Trophoblast cell (in vitro differentiated cells and primary cell): ENCODE data around the gene ZRANB1.

Experiments used
- DNase-seq, 2 donors: peaks; one replicate each; pipeline ENCODE4 v3.0.0-alpha.2; 2016
- H2AFZ ChIP-seq: 2 replicates; pipeline ENCODE4 v1.6.1; 2013; ENCODE audit warnings: low read length, moderate library complexity, mild to moderate bottlenecking; ENCODE audit not compliant: insufficient read depth, poor library complexity
- H2AK5ac ChIP-seq: 2 replicates; pipeline ENCODE4 v1.6.1; 2013; ENCODE audit warnings: mild to moderate bottlenecking, low read length
- H2BK120ac ChIP-seq: 2 replicates; pipeline ENCODE4 v1.6.1; 2013; ENCODE audit warnings: low read length, mild to moderate bottlenecking, moderate library complexity; ENCODE audit not compliant: insufficient read depth, poor library complexity
- H2BK12ac ChIP-seq: 2 replicates; pipeline ENCODE4 v1.6.1; 2013; ENCODE audit warnings: mild to moderate bottlenecking, low read length, moderate library complexity
- H2BK5ac ChIP-seq: 2 replicates; pipeline ENCODE4 v1.6.1; 2013; ENCODE audit warnings: low read length, low read depth, moderate library complexity, mild to moderate bottlenecking; ENCODE audit not compliant: poor library complexity
- H3K14ac ChIP-seq: 2 replicates; pipeline ENCODE4 v1.6.1; 2013; ENCODE audit warnings: mild to moderate bottlenecking, low read length
- H3K18ac ChIP-seq: 2 replicates; pipeline ENCODE4 v1.6.1; 2013; ENCODE audit warnings: mild to moderate bottlenecking, low read length
- H3K23ac ChIP-seq: 2 replicates; pipeline ENCODE4 v1.6.1; 2013; ENCODE audit warnings: low read length
- H3K27ac ChIP-seq: 2 replicates; pipeline ENCODE4 v1.5.1; 2013; ENCODE audit warnings: low read depth, mild to moderate bottlenecking, inconsistent platforms, low read length, moderate library complexity
- H3K27me3 ChIP-seq: 2 replicates; pipeline ENCODE4 v1.6.1; 2013; ENCODE audit warnings: inconsistent platforms, mild to moderate bottlenecking, low read length, moderate library complexity; ENCODE audit not compliant: insufficient read depth
- H3K36me3 ChIP-seq, 2 experiments: 1 replicate in 1 of 2; 2 replicates in 1 of 2; pipeline ENCODE4 v1.6.1; 2013; ENCODE audit warnings: low read length in 2 of 2, mild to moderate bottlenecking in 2 of 2, moderate library complexity in 1 of 2; ENCODE audit not compliant: insufficient read depth in 2 of 2, control insufficient read depth in 1 of 2
- H3K4ac ChIP-seq: 2 replicates; pipeline ENCODE4 v1.6.1; 2013; ENCODE audit warnings: low read depth, mild to moderate bottlenecking, low read length, moderate library complexity
- H3K4me1 ChIP-seq, 2 experiments: 1 replicate in 1 of 2; 2 replicates in 1 of 2; pipeline ENCODE4 v1.6.1; 2013; ENCODE audit warnings: low read length in 2 of 2, mild to moderate bottlenecking in 2 of 2, moderate library complexity in 1 of 2; ENCODE audit not compliant: insufficient read depth in 2 of 2, control insufficient read depth in 1 of 2
- H3K4me2 ChIP-seq: 2 replicates; pipeline ENCODE4 v1.6.1; 2013; ENCODE audit warnings: inconsistent platforms, mild to moderate bottlenecking, low read length, moderate library complexity
- H3K4me3 ChIP-seq: 2 replicates; pipeline ENCODE4 v1.5.1; 2013; ENCODE audit warnings: mild to moderate bottlenecking, low read depth, low read length, inconsistent platforms
- H3K79me1 ChIP-seq: one replicate; pipeline ENCODE4 v1.6.1; 2013; ENCODE audit warnings: low read length
- H3K79me2 ChIP-seq: 2 replicates; pipeline ENCODE4 v1.6.1; 2013; ENCODE audit warnings: low read length, mild to moderate bottlenecking; ENCODE audit not compliant: control insufficient read depth, insufficient read depth, poor library complexity
- H3K9ac ChIP-seq: 2 replicates; pipeline ENCODE4 v1.6.1; 2013; ENCODE audit warnings: mild to moderate bottlenecking, low read length
- H3K9me3 ChIP-seq: 2 replicates; pipeline ENCODE4 v1.6.1; 2013; ENCODE audit warnings: low read depth, mild to moderate bottlenecking, control low read depth, inconsistent platforms, low read length; ENCODE audit not compliant: insufficient read depth
- H4K12ac ChIP-seq: 2 replicates; pipeline ENCODE4 v1.6.1; 2013; ENCODE audit warnings: low read depth, mild to moderate bottlenecking, low read length, moderate library complexity
- H4K8ac ChIP-seq: 2 replicates; pipeline ENCODE4 v1.6.1; 2013; ENCODE audit warnings: low read depth, mild to moderate bottlenecking, low read length, moderate library complexity
- H4K91ac ChIP-seq: one replicate; pipeline ENCODE4 v1.6.1; 2013; ENCODE audit warnings: low read depth, mild to moderate bottlenecking, low read length, moderate library complexity
- WGBS: extraction: QIAGEN DNeasy Blood & Tissue Kit; methylation state at CpG from one replicate; pipeline ENCODE4 v1.1.7; 2013; ENCODE audit warnings: missing lambda C conversion rate; ENCODE audit not compliant: insufficient read length, insufficient coverage; ENCODE audit errors: extremely low coverage; 5-methylcytosine and 5-hydroxymethylcytosine counted together

Gene ZRANB1

GRCh38 chr10:124967255-124967654 is 25.3 kb downstream of the ZRANB1 start:
- H3K4me2 ChIP-seq, result no peak overlapping the region
- H2BK120ac ChIP-seq, result no peak overlapping the region
- H3K36me3 ChIP-seq, result peaks cover 11 to 12% of the 10 kb centered on the region in 2 experiments
- no peak overlapping the region for H2BK5ac ChIP-seq
- H3K18ac ChIP-seq, result no peak overlapping the region
- H3K27ac ChIP-seq, result no peak overlapping the region
- H4K8ac ChIP-seq, result no peak overlapping the region
- H2BK12ac ChIP-seq, result no peak overlapping the region
- H3K4ac ChIP-seq, result no peak overlapping the region
- no peak overlapping the region for H4K91ac ChIP-seq
- H3K27me3 ChIP-seq, result no peaks in the 10 kb centered on the region
- no peaks in the 10 kb centered on the region for H3K79me1 ChIP-seq
- no peak overlapping the region for H2AK5ac ChIP-seq
- H3K4me1 ChIP-seq, result no peaks in the 10 kb centered on the region
- no peak overlapping the region for H3K4me3 ChIP-seq
- H3K9me3 ChIP-seq, result no peaks in the 10 kb centered on the region
- no peak overlapping the region for H3K14ac ChIP-seq
- no peak for DNase-seq
- WGBS, result no CpG with 5 or more reads among the region's 2 CpGs
- no peak overlapping the region for H3K23ac ChIP-seq
- no peak overlapping the region for H3K9ac ChIP-seq
- H3K79me2 ChIP-seq, result no peaks in the 10 kb centered on the region
- H2AFZ ChIP-seq, result no peak overlapping the region
- no peak overlapping the region for H4K12ac ChIP-seq

DNA sequence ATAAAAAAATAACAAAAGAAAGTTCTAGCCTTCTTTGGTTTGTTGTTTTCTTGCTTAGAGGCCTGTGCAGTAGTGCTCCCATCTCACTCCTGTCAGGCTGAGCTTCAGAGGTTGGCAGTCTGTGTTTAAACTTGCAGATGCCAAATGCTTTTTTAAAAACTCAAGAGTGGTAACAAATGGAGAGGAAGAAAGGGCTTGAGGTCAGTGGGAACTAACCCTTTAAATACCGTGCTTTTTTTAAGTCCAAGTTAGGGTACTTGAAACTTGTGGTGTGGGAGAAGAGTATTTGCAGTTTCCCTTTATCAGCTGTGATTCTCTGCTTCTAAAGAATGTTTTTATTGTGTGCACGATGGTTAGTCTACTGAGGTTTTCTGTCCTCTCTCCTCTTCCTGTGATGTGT is 29.4 kb downstream of the ZRANB1 start:
- no peak overlapping the region for H4K12ac ChIP-seq
- H3K4me1 ChIP-seq, result no peaks in the 10 kb centered on the region
- no peak overlapping the region for H2AFZ ChIP-seq
- no peak overlapping the region for H3K27ac ChIP-seq
- no peak overlapping the region for H3K4me2 ChIP-seq
- no peak overlapping the region for H2BK5ac ChIP-seq
- H3K4ac ChIP-seq, result no peak overlapping the region
- no peak overlapping the region for H3K18ac ChIP-seq
- H3K79me1 ChIP-seq, result no peaks in the 10 kb centered on the region
- H3K9me3 ChIP-seq, result no peaks in the 10 kb centered on the region
- H3K9ac ChIP-seq, result no peak overlapping the region
- no peak overlapping the region for H3K23ac ChIP-seq
- H3K36me3 ChIP-seq, result peaks cover 21 to 28% of the 10 kb centered on the region in 2 experiments
- WGBS, result no CpG with 5 or more reads among the region's 2 CpGs
- DNase-seq, result no peak
- peaks cover 2% of the 10 kb centered on the region for H3K79me2 ChIP-seq
- no peak overlapping the region for H2BK12ac ChIP-seq
- no peak overlapping the region for H3K4me3 ChIP-seq
- no peak overlapping the region for H2AK5ac ChIP-seq
- no peak overlapping the region for H3K14ac ChIP-seq
- no peak overlapping the region for H4K8ac ChIP-seq
- H2BK120ac ChIP-seq, result no peak overlapping the region
- no peaks in the 10 kb centered on the region for H3K27me3 ChIP-seq
- H4K91ac ChIP-seq, result no peak overlapping the region

DNA sequence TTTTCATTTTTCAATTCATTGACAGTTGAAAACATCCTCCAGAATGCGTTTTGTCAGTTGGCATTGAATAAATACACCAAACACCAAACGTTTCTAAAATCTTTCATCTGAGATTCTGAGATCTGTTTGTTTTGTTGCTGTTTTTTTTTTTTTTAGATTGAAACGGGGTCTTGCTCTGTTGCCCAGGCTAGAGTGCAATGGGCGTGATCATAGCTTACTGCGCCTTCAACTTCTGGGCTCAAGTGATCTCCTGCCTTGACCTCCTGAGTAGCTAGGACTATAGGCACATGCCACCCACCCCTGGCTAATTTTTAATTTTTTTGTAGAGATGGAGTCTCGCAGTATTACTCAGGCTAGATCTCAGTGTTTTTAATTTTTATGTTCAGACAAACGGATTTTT is 30.7 kb downstream of the ZRANB1 start:
- Histone ChIP-seq H3K79me2 (peaks cover 2% of the 10 kb centered on the region), H4K12ac (no peak overlapping the region), H3K9ac (no peak overlapping the region), H2AK5ac (no peak overlapping the region), H3K27ac (no peak overlapping the region), H2BK12ac (no peak overlapping the region), H3K36me3 (peaks cover 18 to 22% of the 10 kb centered on the region in 2 experiments), H3K27me3 (no peaks in the 10 kb centered on the region), H3K79me1 (no peaks in the 10 kb centered on the region), H3K18ac (no peak overlapping the region), H3K4me1 (no peaks in the 10 kb centered on the region), H3K23ac (no peak overlapping the region), H3K4me3 (no peak overlapping the region), H2AFZ (no peak overlapping the region), H3K4me2 (no peak overlapping the region), H3K9me3 (no peaks in the 10 kb centered on the region), H2BK5ac (no peak overlapping the region), H2BK120ac (no peak overlapping the region), H4K91ac (no peak overlapping the region), H4K8ac (no peak overlapping the region), H3K14ac (no peak overlapping the region), H3K4ac (no peak overlapping the region)
- no CpG with 5 or more reads among the region's 7 CpGs for WGBS
- no peak for DNase-seq

GRCh38 chr10:124974131-124974530 is 32.2 kb downstream of the ZRANB1 start:
- Histone ChIP-seq H4K12ac (no peak overlapping the region), H3K9ac (no peak overlapping the region), H2BK120ac (no peak overlapping the region), H2BK12ac (no peak overlapping the region), H3K4ac (no peak overlapping the region), H4K8ac (no peak overlapping the region), H3K79me2 (peaks cover 2% of the 10 kb centered on the region), H2BK5ac (no peak overlapping the region), H2AK5ac (no peak overlapping the region), H3K4me1 (no peaks in the 10 kb centered on the region), H3K18ac (no peak overlapping the region), H3K14ac (no peak overlapping the region), H4K91ac (no peak overlapping the region), H3K4me3 (no peak overlapping the region), H2AFZ (no peak overlapping the region), H3K9me3 (no peaks in the 10 kb centered on the region), H3K23ac (no peak overlapping the region), H3K4me2 (no peak overlapping the region), H3K27me3 (no peaks in the 10 kb centered on the region), H3K36me3 (peaks cover 16 to 22% of the 10 kb centered on the region in 2 experiments), H3K79me1 (no peaks in the 10 kb centered on the region), H3K27ac (no peak overlapping the region)
- no CpG with 5 or more reads among the region's 5 CpGs for WGBS
- no peak for DNase-seq
